ENCODE results near the gene NTNG2.

NTNG2 gene

DNA sequence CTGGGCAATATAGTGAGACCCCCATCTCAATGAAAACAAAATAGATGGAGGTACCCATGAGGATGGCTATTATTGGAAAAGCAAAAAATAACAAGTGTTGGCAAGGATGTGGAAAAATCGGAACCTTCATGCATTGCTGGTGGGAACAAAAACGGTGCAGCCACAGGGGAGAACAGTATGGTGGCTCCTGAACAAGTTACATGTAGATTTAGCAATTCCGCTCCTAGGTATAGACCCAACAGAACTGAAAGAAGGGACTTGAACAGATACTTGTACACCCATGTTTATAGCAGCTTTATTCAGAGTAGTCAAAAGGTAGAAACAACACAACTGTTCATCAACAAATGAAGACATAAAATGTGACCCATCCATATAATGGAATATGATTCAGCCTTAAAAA lies 43.0 kb downstream of the NTNG2 start:
- no peak for DNase-seq (ENCODE audit: low read depth in 2 of 2)

GRCh38 chr9:132207215-132207614 lies 45.4 kb downstream of the NTNG2 start:
- DNase-seq (ENCODE audit: low read depth in 2 of 2), result no peak

DNA sequence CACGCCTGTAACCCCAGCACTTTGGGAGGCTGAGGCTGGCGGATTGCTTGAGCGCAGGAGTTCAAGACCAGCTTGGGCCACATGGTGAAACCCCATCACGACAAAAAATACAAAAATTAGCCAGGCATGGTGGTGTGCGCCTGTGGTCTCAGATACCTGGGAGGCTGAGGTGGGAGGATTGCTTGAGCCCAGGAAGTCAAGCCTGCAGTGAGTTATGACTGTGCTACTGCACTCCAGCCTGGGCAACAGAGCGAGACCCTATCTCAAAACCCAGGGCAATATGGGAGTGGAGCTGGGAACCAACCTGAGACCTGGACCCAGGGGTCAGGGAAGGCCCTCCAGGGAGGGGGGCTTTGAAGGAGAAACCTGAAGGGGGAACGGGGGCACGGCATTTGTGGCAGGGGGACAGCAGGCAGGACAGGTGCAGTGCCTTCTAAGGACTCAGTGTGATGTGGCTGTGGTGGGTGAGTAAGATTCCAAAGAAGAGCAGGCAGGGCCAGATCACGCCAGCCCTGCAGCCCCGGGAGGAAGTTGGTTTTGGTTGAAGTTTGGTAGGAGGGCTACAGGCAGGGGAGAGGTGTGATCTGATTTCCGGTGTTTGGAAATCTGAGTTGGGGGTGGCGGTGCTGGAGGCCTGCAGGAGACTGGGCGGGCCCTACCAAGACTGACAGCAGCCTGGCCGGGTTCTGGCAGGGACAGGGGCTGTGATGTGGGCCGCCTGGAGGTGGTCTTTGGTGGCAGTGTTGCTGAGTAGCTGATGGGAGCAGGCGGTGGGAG lies 46.2 kb downstream of the NTNG2 start:
- DNase-seq (ENCODE audit: low read depth in 2 of 2), result no peak

- no peak for DNase-seq (ENCODE audit: low read depth in 2 of 2)
Measured at GRCh38 chr9:132209228-132209627, 47.4 kb downstream of the NTNG2 start.

DNA sequence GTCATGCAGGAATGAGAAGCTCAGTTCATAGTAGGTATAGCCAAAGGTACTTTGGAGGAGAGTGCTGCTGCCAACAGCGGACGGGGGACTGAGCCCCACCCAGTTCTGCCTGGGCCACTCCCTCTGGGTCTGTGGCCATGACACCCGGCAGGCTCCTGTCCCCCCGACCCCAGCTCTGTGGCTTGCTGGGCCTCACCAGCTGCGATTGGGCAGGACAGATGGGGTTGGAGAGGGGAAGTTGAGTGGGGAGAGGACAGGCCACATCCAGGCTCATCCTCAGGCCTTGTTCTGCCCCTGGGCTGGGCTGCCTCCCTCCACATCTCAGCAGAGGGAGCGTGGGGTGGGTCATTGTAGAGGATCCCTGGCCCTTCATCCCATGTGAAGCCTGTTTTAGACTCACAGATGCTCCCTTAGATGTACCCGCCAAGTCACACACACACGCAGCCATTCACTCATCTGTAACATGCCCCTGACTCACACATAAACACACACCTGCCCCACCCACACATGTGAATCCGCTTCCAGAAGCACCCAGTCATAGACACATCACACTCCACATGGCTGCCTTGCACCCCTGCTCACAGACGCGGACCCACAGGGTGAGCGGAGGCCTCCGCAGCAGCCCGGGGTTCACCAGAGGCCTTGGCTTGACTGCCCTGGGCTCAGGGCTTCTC lies 48.8 kb downstream of the NTNG2 start:
- no peak for DNase-seq (ENCODE audit: low read depth in 2 of 2)

GRCh38 chr9:132211570-132211969 lies 49.7 kb downstream of the NTNG2 start:
- no peak for DNase-seq (ENCODE audit: low read depth in 2 of 2)

DNA sequence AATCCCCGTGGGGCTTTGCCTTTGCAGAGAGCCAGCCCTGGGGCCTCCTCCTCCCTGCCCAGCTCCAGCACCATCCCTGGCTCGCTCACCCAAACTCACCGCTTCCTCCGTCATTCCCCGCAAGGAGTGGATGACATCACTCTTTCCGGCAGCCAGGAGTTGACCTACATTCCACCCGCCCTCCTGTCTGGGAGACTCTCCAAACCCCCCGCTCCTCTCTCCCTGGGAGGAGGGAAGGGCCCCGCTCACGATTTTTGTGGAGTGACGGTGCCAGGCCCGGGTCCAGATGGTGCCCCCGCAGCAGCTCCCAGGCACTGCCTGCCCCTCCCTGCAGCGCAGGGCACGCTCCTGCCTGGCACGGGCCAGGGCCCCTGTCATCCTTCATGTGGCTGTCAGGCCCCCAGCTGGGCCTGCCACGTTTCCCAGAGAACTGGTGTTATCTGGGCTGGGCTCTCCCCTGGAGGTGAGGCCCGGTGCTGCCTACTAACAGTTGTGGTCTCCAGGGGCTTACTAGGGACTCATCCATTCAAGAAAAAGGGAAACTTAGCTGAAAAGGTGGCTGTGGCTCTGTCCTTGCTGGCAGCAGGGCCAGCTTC lies 52.3 kb downstream of the NTNG2 start:
- no peak for DNase-seq (ENCODE audit: low read depth in 2 of 2)

- no peak for DNase-seq (ENCODE audit: low read depth in 2 of 2)
Measured at GRCh38 chr9:132216861-132217619, 55.2 kb downstream of the NTNG2 start.

DNA sequence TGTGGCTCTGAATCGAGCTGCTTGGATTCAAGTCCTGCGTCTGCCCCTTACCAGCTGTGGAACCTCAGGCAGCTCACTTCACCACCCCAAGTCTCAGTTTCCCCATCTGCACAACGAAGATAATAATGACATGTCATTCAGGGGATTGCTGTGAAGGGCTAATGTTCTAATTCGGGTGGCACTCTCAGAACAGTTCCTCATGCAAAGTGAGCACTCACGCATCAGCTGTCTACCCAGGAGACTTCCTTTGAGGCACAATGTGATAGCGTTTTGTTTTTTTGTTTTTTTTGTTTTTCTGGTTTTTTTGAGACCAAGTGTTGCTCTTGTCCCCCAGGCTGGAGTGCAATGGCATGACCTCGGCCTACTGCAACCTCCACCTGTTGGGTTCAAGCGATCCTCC lies 56.4 kb downstream of the NTNG2 start:
- DNase-seq (ENCODE audit: low read depth in 2 of 2), result no peak

GRCh38 chr9:132221941-132222340 lies 60.1 kb downstream of the NTNG2 start:
- DNase-seq (ENCODE audit: low read depth in 2 of 2), result no peak

GRCh38 chr9:132224645-132225044 lies 62.8 kb downstream of the NTNG2 start:
- no peak for DNase-seq (ENCODE audit: low read depth in 2 of 2)

- no peak for DNase-seq (ENCODE audit: low read depth in 2 of 2)
Measured at GRCh38 chr9:132226571-132227430, 64.9 kb downstream of the NTNG2 start.

DNA sequence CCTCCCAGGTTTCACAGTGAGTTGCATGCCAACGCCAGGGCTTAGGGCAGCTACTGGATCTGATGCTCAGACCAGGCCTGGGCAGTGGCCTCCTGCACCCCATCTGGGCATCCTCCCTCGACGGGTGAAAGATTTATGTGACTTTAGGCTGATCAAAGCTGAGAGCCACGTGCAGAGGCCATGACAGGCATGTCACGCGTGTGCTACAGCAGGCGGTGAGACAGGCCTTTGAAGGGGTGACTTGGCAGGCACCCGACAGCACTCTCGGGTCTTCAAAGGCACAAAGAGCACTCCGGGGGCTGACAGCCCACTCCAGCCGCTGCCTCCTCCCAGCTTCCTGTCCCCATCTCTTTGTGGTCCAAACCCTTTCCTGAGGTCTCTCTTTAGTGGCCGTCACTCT lies 66.2 kb downstream of the NTNG2 start:
- no peak for DNase-seq (ENCODE audit: low read depth in 2 of 2)

- DNase-seq (ENCODE audit: low read depth in 2 of 2), result no peak
Measured at GRCh38 chr9:132230605-132231004, 68.7 kb downstream of the NTNG2 start.

DNA sequence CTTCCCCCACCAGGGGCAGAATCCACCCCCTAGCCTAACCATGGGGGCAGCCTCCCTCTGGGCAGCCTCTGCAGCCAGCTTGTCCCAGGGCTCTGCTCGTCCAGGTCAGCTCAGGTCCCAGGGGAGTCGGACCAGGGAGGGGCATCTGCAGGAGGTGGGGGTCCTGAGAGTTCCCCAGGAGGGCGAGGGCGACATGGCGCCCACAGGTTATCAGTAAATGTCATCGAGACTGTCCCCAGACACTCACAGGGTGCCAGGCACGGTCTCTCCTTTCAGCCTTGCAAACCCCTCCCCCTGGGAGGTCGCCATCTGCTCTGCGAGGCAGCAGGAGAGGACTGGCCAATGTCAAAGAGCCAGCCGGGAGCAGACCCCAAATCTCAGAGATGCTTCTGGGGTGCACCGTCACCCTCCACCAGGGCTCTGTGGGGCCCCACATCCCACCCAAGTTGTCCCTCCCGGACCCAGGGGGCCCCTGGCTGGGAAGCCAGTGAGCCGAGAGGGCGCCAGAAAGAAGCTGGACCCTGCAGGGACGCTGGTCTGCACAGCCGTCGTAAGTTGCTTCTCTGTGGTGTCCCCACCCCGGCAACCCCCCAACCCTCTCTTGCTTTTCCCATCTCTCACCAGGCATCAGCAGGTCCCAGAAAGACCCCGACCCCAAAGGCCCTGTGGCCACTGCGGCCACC lies 69.3 kb downstream of the NTNG2 start:
- DNase-seq (ENCODE audit: low read depth in 2 of 2), result no peak

GRCh38 chr9:132232522-132232921 lies 70.7 kb downstream of the NTNG2 start:
- DNase-seq (ENCODE audit: low read depth in 2 of 2), result no peak

DNA sequence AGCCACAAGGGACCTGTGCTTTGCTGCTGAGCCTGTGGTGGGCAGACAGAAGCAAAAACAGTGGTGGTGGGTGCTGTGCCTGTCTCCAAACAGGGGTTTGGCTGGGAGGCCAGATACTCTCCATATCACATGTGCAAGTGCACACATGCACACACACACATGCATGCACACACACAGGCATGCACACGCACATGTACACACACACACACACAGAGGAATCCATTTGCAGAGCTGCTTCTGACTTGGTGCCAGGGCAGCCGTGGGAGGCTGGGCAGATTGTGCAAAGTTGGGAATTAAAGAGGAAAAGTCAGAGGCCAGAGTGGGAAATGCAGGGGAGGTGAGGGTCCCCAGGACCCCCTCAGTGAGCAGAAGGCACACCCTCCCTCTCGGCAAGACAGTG lies 71.3 kb downstream of the NTNG2 start:
- no peak for DNase-seq (ENCODE audit: low read depth in 2 of 2)

- DNase-seq (ENCODE audit: low read depth in 2 of 2), result no peak
Measured at GRCh38 chr9:132234535-132234934, 72.7 kb downstream of the NTNG2 start.

DNA sequence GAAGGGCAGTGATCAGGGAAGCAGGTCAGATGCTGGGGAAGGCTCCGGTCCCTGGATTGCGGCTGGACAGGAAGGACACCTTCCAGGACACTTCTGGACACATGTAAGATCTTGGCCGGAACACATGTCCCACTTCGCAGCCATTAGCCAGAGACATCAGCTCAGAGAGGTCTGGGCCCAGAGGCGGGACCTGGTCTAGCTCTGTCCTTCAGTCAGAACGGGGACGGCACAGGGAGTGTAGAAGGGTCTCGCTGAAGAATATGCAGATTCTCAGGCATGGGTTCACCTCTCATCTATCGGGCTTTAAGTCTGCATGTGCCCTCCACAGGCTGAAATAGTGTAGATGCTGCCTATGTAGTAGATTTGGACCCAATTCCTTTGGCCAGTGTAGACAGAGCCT lies 73.3 kb downstream of the NTNG2 start:
- no peak for DNase-seq (ENCODE audit: low read depth in 2 of 2)

- DNase-seq (ENCODE audit: low read depth in 2 of 2), result peak; percentile 68 to 75
Measured at GRCh38 chr9:132235894-132236661, 74.2 kb downstream of the NTNG2 start.

Data from stimulated activated CD8-positive, alpha-beta memory T cell treated with anti-CD3 and anti-CD28 coated beads, Interleukin-2, amount 100 ng/mL, for 48 hours (primary cell).